Smooth muscle cell (in vitro differentiated cells): Measurements from ENCODE around the gene UTY. TPM values are rescaled to one million over a fixed set of nuclear protein-coding genes. Genes with fewer than 3 reads are reported as not detected.

Experiments used
- DNase-seq: peaks from one replicate; lab custom pipeline; 2025; ENCODE audit not compliant: unreplicated experiment; lab: John Stamatoyannopoulos, UW
- H2AFZ ChIP-seq: fragments of 200-600 bp; sonication (generic); 2 replicates; pipeline ENCODE4 v1.6.0; 2016; ENCODE audit warnings: antibody characterized with exemption, low read depth, mild to moderate bottlenecking
- H3F3A ChIP-seq: fragments of 200-600 bp; sonication (generic); 2 replicates; pipeline ENCODE4 v1.6.0; 2017; ENCODE audit warnings: antibody characterized with exemption, low read depth
- H3K27ac ChIP-seq: fragments of 200-600 bp; sonication (generic); 2 replicates; pipeline ENCODE4 v1.5.1; 2016; ENCODE audit warnings: low read depth, mild to moderate bottlenecking
- H3K27me3 ChIP-seq: fragments of 200-600 bp; sonication (generic); 2 replicates; pipeline ENCODE4 v1.6.1; 2016; ENCODE audit warnings: low read depth, mild to moderate bottlenecking
- H3K36me3 ChIP-seq: fragments of 200-600 bp; sonication (generic); 2 replicates; pipeline ENCODE4 v1.5.1; 2016; ENCODE audit warnings: low read depth
- H3K4me1 ChIP-seq: fragments of 200-600 bp; sonication (generic); 2 replicates; pipeline ENCODE4 v1.5.1; 2016; ENCODE audit warnings: low read depth
- H3K4me2 ChIP-seq: fragments of 200-600 bp; sonication (generic); 2 replicates; pipeline ENCODE4 v1.6.0; 2016; ENCODE audit warnings: mild to moderate bottlenecking
- H3K4me3 ChIP-seq: fragments of 200-600 bp; sonication (generic); 2 replicates; pipeline ENCODE4 v1.5.1; 2016; ENCODE audit warnings: mild to moderate bottlenecking
- H3K79me2 ChIP-seq: fragments of 200-600 bp; sonication (generic); 2 replicates; pipeline ENCODE4 v1.6.0; 2016; ENCODE audit warnings: low read depth, mild to moderate bottlenecking
- H3K9ac ChIP-seq: fragments of 200-600 bp; sonication (generic); 2 replicates; pipeline ENCODE4 v1.6.0; 2016; ENCODE audit warnings: low read depth
- H3K9me3 ChIP-seq: fragments of 200-600 bp; sonication (generic); replicated peaks from 2 replicates; pipeline ENCODE4 v1.5.1; 2016; ENCODE audit warnings: low read depth
- H4K20me1 ChIP-seq: fragments of 200-600 bp; sonication (generic); 2 replicates; pipeline ENCODE4 v1.6.0; 2016; ENCODE audit warnings: low read depth
- WGBS: methylation state at CpG from one replicate; pipeline ENCODE4 v1.1.7; 2016; ENCODE audit warnings: low lambda C conversion rate; 5-methylcytosine and 5-hydroxymethylcytosine counted together
- polyA plus RNA-seq: library from polyadenylated mRNA; unstranded; fragments of >200 nt; fragmentation: Nextera tagmentation; extraction: Ambion mirVana; gene quantifications from 2 replicates; pipeline ENCODE4 v1.2.1, GENCODE V29; 2016
- total RNA-seq: library from RNA; depleted of rRNA; stranded (reverse); fragments of >200 nt; gene quantifications from 2 replicates; pipeline ENCODE4 v1.2.3, GENCODE V29; 2014
- TF ChIP-seq, protein P1 (sequence below): fragments of 200-600 bp; sonication (generic); IDR thresholded peaks from 2 replicates; pipeline ENCODE4 v1.5.1; 2017; ENCODE audit warnings: borderline replicate concordance, mild to moderate bottlenecking, antibody characterized with exemption; ENCODE audit not compliant: insufficient read depth, poor library complexity, severe bottlenecking

The UTY gene
- total and polyA plus RNA-seq, 2 experiments from 2014 or later = not detected

DNA sequence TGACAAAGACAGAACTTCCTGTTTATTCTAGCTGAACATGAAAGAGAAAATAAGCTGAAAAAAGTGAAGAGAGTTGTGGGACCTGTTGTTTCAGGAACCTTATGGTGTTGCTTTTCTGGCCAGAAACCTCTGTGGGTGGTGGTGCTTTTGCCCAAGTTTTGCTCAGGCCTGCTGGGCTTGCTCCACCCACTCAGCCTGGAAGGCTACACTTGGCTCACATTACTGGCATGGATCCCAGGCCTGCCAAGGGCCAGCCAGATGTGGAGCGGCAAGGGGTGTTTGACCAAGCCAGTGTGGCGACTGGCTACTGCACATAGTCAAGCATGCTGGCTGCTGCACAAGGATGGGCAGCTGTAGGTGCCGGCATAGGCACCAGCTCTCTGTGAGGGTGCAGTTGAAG, 245.9 kb downstream of the UTY start:
- no peak overlapping the region for H3K4me2 ChIP-seq
- DNase-seq = no peak
- H3K4me1 ChIP-seq = no peaks in the 10 kb centered on the region
- no peaks in the 10 kb centered on the region for H3K9me3 ChIP-seq
- WGBS = no CpG with 5 or more reads among the region's 3 CpGs
- H3F3A ChIP-seq = no peaks in the 10 kb centered on the region
- no peak overlapping the region for H3K9ac ChIP-seq
- no peak overlapping the region for H3K4me3 ChIP-seq
- H2AFZ ChIP-seq = no peak overlapping the region
- TF ChIP-seq, protein P1, sequence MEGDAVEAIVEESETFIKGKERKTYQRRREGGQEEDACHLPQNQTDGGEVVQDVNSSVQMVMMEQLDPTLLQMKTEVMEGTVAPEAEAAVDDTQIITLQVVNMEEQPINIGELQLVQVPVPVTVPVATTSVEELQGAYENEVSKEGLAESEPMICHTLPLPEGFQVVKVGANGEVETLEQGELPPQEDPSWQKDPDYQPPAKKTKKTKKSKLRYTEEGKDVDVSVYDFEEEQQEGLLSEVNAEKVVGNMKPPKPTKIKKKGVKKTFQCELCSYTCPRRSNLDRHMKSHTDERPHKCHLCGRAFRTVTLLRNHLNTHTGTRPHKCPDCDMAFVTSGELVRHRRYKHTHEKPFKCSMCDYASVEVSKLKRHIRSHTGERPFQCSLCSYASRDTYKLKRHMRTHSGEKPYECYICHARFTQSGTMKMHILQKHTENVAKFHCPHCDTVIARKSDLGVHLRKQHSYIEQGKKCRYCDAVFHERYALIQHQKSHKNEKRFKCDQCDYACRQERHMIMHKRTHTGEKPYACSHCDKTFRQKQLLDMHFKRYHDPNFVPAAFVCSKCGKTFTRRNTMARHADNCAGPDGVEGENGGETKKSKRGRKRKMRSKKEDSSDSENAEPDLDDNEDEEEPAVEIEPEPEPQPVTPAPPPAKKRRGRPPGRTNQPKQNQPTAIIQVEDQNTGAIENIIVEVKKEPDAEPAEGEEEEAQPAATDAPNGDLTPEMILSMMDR = no peak
- H3K27me3 ChIP-seq = no peaks in the 10 kb centered on the region
- H3K36me3 ChIP-seq = no peaks in the 10 kb centered on the region
- H3K79me2 ChIP-seq = no peaks in the 10 kb centered on the region
- no peak overlapping the region for H3K27ac ChIP-seq
- no peaks in the 10 kb centered on the region for H4K20me1 ChIP-seq

DNA sequence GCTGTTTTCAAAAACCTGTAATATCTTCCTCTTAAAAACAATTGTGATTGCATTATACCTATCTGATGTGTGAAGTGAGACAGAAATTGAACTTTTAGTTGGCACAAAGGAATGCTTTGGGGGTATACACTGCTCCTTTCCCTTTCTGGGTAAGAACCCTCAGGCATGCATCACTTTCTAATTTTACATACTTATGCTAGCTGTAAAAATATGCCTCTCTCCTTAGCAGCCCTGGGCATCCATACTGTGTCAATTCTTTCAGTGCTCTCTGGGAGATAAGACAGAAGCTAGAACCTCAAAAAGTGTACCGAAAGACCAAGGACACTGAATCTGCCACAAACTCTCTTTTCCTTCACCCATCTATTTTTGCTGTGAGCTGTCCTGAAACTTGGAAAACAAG, 246.7 kb downstream of the UTY start:
- no CpG with 5 or more reads among the region's 1 CpG for WGBS

DNA sequence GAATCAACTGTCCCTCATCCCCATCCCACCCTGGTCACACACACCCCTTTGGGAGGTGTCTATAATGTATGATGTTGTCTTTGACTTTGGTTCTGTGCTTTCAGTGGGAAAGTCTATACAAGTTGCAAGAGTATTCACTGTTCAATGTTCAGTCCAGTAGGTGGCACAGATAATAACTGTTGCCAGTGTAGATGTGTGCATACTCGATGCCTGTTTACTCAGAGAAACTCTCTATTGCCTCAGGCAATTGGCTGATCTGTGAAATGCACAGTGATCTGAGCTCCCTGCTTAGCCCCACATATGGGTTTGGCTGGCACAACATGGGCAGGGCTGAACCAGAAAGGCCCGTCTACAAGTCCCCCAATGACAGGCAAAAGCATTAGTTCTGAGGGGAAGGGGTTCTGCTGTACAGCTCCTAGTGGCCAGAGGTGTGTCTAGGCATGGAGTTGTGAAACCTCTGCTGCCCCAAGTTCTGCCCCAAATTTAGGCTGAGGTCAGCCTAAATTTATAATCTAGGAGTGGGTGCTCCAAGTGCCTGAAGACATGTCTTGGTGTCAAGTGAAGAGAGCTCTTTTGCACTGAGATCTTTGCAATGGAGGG, 252.4 kb downstream of the UTY start:
- H2AFZ ChIP-seq = no peak overlapping the region
- TF ChIP-seq, protein P1 = no peak
- no CpG with 5 or more reads among the region's 2 CpGs for WGBS
- H3K9ac ChIP-seq = no peak overlapping the region
- no peak for DNase-seq
- H3K27ac ChIP-seq = no peak overlapping the region
- H3K36me3 ChIP-seq = no peaks in the 10 kb centered on the region
- no peaks in the 10 kb centered on the region for H3F3A ChIP-seq
- no peaks in the 10 kb centered on the region for H3K4me1 ChIP-seq
- H3K9me3 ChIP-seq = no peaks in the 10 kb centered on the region
- no peak overlapping the region for H3K4me2 ChIP-seq
- H3K4me3 ChIP-seq = no peak overlapping the region
- no peaks in the 10 kb centered on the region for H3K79me2 ChIP-seq
- no peaks in the 10 kb centered on the region for H4K20me1 ChIP-seq
- H3K27me3 ChIP-seq = no peaks in the 10 kb centered on the region

More for the DNA sequence above, 246.7 kb downstream of the UTY start:
- no peaks in the 10 kb centered on the region for H3K4me1 ChIP-seq
- H3K9me3 ChIP-seq = no peaks in the 10 kb centered on the region
- H3K4me3 ChIP-seq = no peak overlapping the region
- no peaks in the 10 kb centered on the region for H3K79me2 ChIP-seq
- no peaks in the 10 kb centered on the region for H4K20me1 ChIP-seq
- H3K36me3 ChIP-seq = no peaks in the 10 kb centered on the region
- no peak overlapping the region for H3K27ac ChIP-seq
- H3F3A ChIP-seq = no peaks in the 10 kb centered on the region
- no peak overlapping the region for H3K4me2 ChIP-seq
- no peak overlapping the region for H3K9ac ChIP-seq
- no peaks in the 10 kb centered on the region for H3K27me3 ChIP-seq
- no peak for DNase-seq
- H2AFZ ChIP-seq = no peak overlapping the region
- TF ChIP-seq, protein P1 = no peak
